GM12878 (cell line): ENCODE data around the gene GOT2. TPM values are rescaled to one million over a fixed set of nuclear protein-coding genes. Genes with fewer than 3 reads are reported as not detected.

Experiments used
- ATAC-seq: fragments of 200-7000 bp; cut with Tn5 transposase; 3 replicates; pipeline ENCODE4 v1.9.1; 2020; ENCODE audit warnings: mild to moderate bottlenecking, moderate library complexity
- BruUV-seq: library from RNA; stranded (reverse); fragments of 400-500 nt; replicated peaks from 2 replicates; lab custom pipeline; 2021; lab: Mats Ljungman, UMichigan
- CTCF ChIA-PET: fragments of 300-600 bp; sonication (Branson Sonifier 250); formaldehyde crosslinking; extraction: SDS; loops from one replicate; lab custom pipeline; 2021; ENCODE audit warnings: inconsistent platforms; lab: Yijun Ruan, JAX
- POLR2A ChIA-PET: fragments of 350-600 bp; formaldehyde crosslinking; extraction: SDS; loops from one replicate; lab custom pipeline; 2021; ENCODE audit warnings: inconsistent platforms; lab: Charles Lee
- RAD21 ChIA-PET: fragments of 300-600 bp; sonication (Branson Sonifier 250); formaldehyde crosslinking; loops from one replicate; lab custom pipeline; 2023; ENCODE audit warnings: antibody characterized with exemption; ENCODE audit not compliant: unreplicated experiment; lab: Charles Lee
- SMC1A ChIA-PET: fragments of 300-600 bp; sonication (Branson Sonifier 250); formaldehyde crosslinking; loops from one replicate; lab custom pipeline; 2023; ENCODE audit not compliant: unreplicated experiment, uncharacterized antibody; lab: Charles Lee
- DNase-seq: peaks from one replicate; pipeline ENCODE4 v3.0.0-alpha.2; 2011; ENCODE audit warnings: low read depth, low spot score
- FAIRE-seq: peaks from 3 replicates; lab custom pipeline; 2011; peaks lifted over from hg19 to GRCh38; lab: Jason Lieb, UNC
- H2AFZ ChIP-seq: 2 replicates; pipeline ENCODE4 v1.6.0; 2011; ENCODE audit warnings: low read depth, low read length, control low read depth; ENCODE audit not compliant: control insufficient read depth
- H3K27ac ChIP-seq: 2 replicates; pipeline ENCODE4 v1.5.1; 2011; ENCODE audit warnings: control low read depth; ENCODE audit not compliant: control insufficient read depth, insufficient read depth
- H3K27me3 ChIP-seq, 2 experiments: replicated peaks in 1 of 2; 2 replicates each; pipeline versions ENCODE4 v1.6.0 to v1.6.1; 2011; ENCODE audit warnings: low read length in 1 of 2; ENCODE audit not compliant: control insufficient read depth in 2 of 2, insufficient read depth in 2 of 2
- H3K36me3 ChIP-seq, 2 experiments: 2 replicates each; pipeline ENCODE4 v1.5.1; 2011; ENCODE audit warnings: low read length in 1 of 2; ENCODE audit not compliant: control insufficient read depth in 2 of 2, insufficient read depth in 2 of 2
- H3K4me1 ChIP-seq: 2 replicates; pipeline ENCODE4 v1.6.1; 2011; ENCODE audit warnings: mild to moderate bottlenecking, low read length, moderate library complexity, mixed read lengths; ENCODE audit not compliant: control insufficient read depth, insufficient read depth
- H3K4me2 ChIP-seq: 2 replicates; pipeline ENCODE4 v1.6.0; 2011; ENCODE audit warnings: control low read depth; ENCODE audit not compliant: control insufficient read depth, insufficient read depth
- H3K4me3 ChIP-seq: fragments of 200-600 bp; sonication (generic); 2 replicates; pipeline ENCODE4 v1.5.1; 2016
- H3K79me2 ChIP-seq: 2 replicates; pipeline ENCODE4 v1.6.0; 2011; ENCODE audit warnings: low read length; ENCODE audit not compliant: control insufficient read depth, insufficient read depth
- H3K9ac ChIP-seq: 2 replicates; pipeline ENCODE4 v1.8.0; 2011; ENCODE audit warnings: low read length, control low read depth, mixed read lengths; ENCODE audit not compliant: control insufficient read depth, insufficient read depth
- H3K9me3 ChIP-seq: replicated peaks from 3 replicates; pipeline ENCODE4 v1.5.1; 2011; ENCODE audit warnings: mild to moderate bottlenecking, low read length; ENCODE audit not compliant: control insufficient read depth, insufficient read depth
- H4K20me1 ChIP-seq: 2 replicates; pipeline ENCODE4 v1.6.0; 2011; ENCODE audit not compliant: control insufficient read depth, insufficient read depth
- ETV6 ChIP-seq, 2 experiments: fragments of 450-650 bp in 1 of 2; IDR thresholded peaks in 1 of 2; conservative IDR thresholded peaks in 1 of 2; 2 replicates each; pipeline ENCODE4 v1.6.1; 2014; ENCODE audit warnings: antibody characterized with exemption in 1 of 2, borderline replicate concordance in 1 of 2, low read depth in 1 of 2, mild to moderate bottlenecking in 1 of 2, moderate library complexity in 1 of 2
- FOXM1 ChIP-seq: IDR thresholded peaks from 2 replicates; pipeline ENCODE4 v1.6.1; 2012; ENCODE audit warnings: low read depth, mild to moderate bottlenecking, inconsistent platforms, low read length, moderate library complexity
- GATAD2B ChIP-seq: fragments of 450-650 bp; conservative IDR thresholded peaks from 2 replicates; pipeline ENCODE4 v1.6.1; 2017; ENCODE audit warnings: low read depth, mild to moderate bottlenecking, moderate library complexity
- PAX5 ChIP-seq: IDR thresholded peaks from 2 replicates; pipeline ENCODE4 v1.6.1; 2011; ENCODE audit warnings: low read depth, low read length, borderline replicate concordance
- PAX8 ChIP-seq: fragments of 450-650 bp; IDR thresholded peaks from 2 replicates; pipeline ENCODE4 v1.6.1; 2017; ENCODE audit warnings: mild to moderate bottlenecking, moderate library complexity
- SP1 ChIP-seq: IDR thresholded peaks from one replicate; pipeline ENCODE4 v1.6.1; 2011; ENCODE audit warnings: low read depth, low read length
- ZSCAN29 ChIP-seq: fragments of 450-650 bp; IDR thresholded peaks from 2 replicates; pipeline ENCODE4 v1.6.1; 2017; ENCODE audit warnings: mild to moderate bottlenecking, moderate library complexity
- WGBS: methylation state at CpG from one replicate; pipeline ENCODE4 v1.1.6; 2016; ENCODE audit warnings: low lambda C conversion rate; ENCODE audit not compliant: insufficient replicate concordance, insufficient coverage; ENCODE audit errors: missing lambda C conversion rate; 5-methylcytosine and 5-hydroxymethylcytosine counted together
- in situ Hi-C: fragments of 300-500 bp; cut with MboI; formaldehyde crosslinking; loops from 9 replicates; pipeline ENCODE4 v1.14.3; 2018; ENCODE audit warnings: mixed read lengths
- intact Hi-C: fragments of 100-400 bp; cut with micrococcal nuclease; formaldehyde crosslinking; loops from one replicate; pipeline ENCODE4 v1.14.2; 2022; ENCODE audit not compliant: unreplicated experiment
- polyA plus RNA-seq, 11 experiments: library from polyadenylated mRNA; depleted of rRNA in 4 of 11; unstranded in 6 of 11; stranded (reverse) in 5 of 11; fragments of >200 nt; fragmentation: Nextera tagmentation in 4 of 11; fragmentation: Illumina TruSeq in 1 of 11; extraction: Ambion mirVana in 4 of 11; extraction: Trizol in 1 of 11; gene quantifications; 1 replicate in 1 of 11; 2 replicates in 10 of 11; pipeline versions ENCODE4 v1.2.1 to v1.2.3, GENCODE V29; 2011 to 2016; ENCODE audit warnings: inconsistent platforms in 2 of 11, missing spikeins in 2 of 11, low read depth in 1 of 11
- total RNA-seq, 4 experiments: library from RNA; depleted of rRNA in 3 of 4; stranded (reverse); fragments of >200 nt in 3 of 4; fragmentation: Illumina TruSeq in 1 of 4; extraction: Trizol in 1 of 4; gene quantifications; 2 replicates each; pipeline versions ENCODE4 v1.2.1 to v1.2.3, GENCODE V29; 2013 to 2021
- TF ChIP-seq, protein P1 (sequence below): fragments of 450-650 bp; IDR thresholded peaks from 2 replicates; pipeline ENCODE4 v1.6.1; 2017; ENCODE audit warnings: mild to moderate bottlenecking, moderate library complexity

Gene GOT2
- total and polyA plus RNA-seq, 10 of the 15 experiments (the other 5 are each of a cell fraction or from before 2014, with no cell fraction given) = 41.7 to 235 (median 83.7) TPM

GRCh38 chr16:58753711-58754134, 19.6 kb upstream of the GOT2 start (continued):
- no peak for TF ChIP-seq ETV6 (conservative IDR thresholded peaks at IDR 0.05 in 1 of 2, IDR thresholded peaks at IDR 0.05 in 1 of 2; ENCODE audit: borderline replicate concordance in 1 of 2, low read depth in 1 of 2)
- no peak for TF ChIP-seq GATAD2B
- no peak for TF ChIP-seq PAX8

DNA sequence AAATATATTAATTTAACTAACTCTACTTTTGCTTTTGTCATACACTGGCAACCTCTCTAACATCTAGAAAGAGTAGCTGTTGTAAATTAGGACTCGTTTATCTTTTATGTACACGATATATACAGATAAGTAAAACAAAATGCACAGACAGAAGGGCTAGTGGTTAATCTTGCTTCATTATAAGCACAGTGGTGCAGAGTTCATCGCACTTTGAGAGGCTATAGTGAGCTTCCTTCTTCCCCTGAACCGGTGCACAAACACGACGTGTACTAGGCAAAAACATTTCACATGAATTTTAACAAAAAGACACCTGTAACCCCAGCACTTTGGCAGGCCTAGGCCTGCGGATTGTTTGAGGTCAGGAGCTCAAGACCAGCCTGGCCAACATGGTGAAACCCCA, 10.4 kb upstream of the GOT2 start:
- Histone ChIP-seq H3K9ac (no peak overlapping the region), H4K20me1 (no peaks in the 10 kb centered on the region), H3K4me1 (no peaks in the 10 kb centered on the region), H3K79me2 (no peaks in the 10 kb centered on the region), H2AFZ (no peak overlapping the region), H3K27ac (no peak overlapping the region), H3K4me3 (no peak overlapping the region), H3K9me3 (no peaks in the 10 kb centered on the region), H3K36me3 (no peaks in the 10 kb centered on the region), H3K4me2 (no peak overlapping the region), H3K27me3 (no peaks in the 10 kb centered on the region)
- FAIRE-seq = no peak
- intact Hi-C loops = no loop called here
- TF ChIP-seq ZSCAN29 (no peak), PAX5 (no peak), SP1 (no peak), FOXM1 (no peak)
- TF ChIP-seq, protein P1, sequence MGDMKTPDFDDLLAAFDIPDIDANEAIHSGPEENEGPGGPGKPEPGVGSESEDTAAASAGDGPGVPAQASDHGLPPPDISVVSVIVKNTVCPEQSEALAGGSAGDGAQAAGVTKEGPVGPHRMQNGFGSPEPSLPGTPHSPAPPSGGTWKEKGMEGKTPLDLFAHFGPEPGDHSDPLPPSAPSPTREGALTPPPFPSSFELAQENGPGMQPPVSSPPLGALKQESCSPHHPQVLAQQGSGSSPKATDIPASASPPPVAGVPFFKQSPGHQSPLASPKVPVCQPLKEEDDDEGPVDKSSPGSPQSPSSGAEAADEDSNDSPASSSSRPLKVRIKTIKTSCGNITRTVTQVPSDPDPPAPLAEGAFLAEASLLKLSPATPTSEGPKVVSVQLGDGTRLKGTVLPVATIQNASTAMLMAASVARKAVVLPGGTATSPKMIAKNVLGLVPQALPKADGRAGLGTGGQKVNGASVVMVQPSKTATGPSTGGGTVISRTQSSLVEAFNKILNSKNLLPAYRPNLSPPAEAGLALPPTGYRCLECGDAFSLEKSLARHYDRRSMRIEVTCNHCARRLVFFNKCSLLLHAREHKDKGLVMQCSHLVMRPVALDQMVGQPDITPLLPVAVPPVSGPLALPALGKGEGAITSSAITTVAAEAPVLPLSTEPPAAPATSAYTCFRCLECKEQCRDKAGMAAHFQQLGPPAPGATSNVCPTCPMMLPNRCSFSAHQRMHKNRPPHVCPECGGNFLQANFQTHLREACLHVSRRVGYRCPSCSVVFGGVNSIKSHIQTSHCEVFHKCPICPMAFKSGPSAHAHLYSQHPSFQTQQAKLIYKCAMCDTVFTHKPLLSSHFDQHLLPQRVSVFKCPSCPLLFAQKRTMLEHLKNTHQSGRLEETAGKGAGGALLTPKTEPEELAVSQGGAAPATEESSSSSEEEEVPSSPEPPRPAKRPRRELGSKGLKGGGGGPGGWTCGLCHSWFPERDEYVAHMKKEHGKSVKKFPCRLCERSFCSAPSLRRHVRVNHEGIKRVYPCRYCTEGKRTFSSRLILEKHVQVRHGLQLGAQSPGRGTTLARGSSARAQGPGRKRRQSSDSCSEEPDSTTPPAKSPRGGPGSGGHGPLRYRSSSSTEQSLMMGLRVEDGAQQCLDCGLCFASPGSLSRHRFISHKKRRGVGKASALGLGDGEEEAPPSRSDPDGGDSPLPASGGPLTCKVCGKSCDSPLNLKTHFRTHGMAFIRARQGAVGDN = no peak
- BruUV-seq = no TSS peak
- in situ Hi-C loops = loop anchor here (25.0 kb wide), 1 partner anchor 232 kb away; the partner anchor contains the start of genes NDRG4 and SETD6
- no peak for ATAC-seq
- 67% methylated on average over 7 of the region's 7 CpGs for WGBS
- ChIA-PET RAD21 (interaction anchor here (1.1 kb wide), 1 partner anchor 12 kb away, joined by 4 read pairs; no protein-coding TSS in a partner anchor), CTCF (interaction anchor here (1.7 kb wide), 1 partner anchor 12 kb away, joined by 6 read pairs; no protein-coding TSS in a partner anchor), SMC1A (interaction anchor here (1.4 kb wide), 1 partner anchor 11 kb away, joined by 4 read pairs; no protein-coding TSS in a partner anchor), POLR2A (no interaction called here)
- DNase-seq = no peak
